ENCODE measurements around the gene AEBP1.

Gene AEBP1

GRCh38 chr7:44153948-44154335 is 49.8 kb downstream of the AEBP1 start:
- in situ Hi-C loops (cut with HindIII; ENCODE audit: low sequenced_read_pairs): no loop called here
- H3K4me3 ChIP-seq (ENCODE audit: low read depth, low read length): no peak overlapping the region
- no peak for DNase-seq (ENCODE audit: low read depth, low spot score)
- TF ChIP-seq CTCF (IDR thresholded peaks at IDR 0.05; ENCODE audit: low read depth, low read length): no peak

DNA sequence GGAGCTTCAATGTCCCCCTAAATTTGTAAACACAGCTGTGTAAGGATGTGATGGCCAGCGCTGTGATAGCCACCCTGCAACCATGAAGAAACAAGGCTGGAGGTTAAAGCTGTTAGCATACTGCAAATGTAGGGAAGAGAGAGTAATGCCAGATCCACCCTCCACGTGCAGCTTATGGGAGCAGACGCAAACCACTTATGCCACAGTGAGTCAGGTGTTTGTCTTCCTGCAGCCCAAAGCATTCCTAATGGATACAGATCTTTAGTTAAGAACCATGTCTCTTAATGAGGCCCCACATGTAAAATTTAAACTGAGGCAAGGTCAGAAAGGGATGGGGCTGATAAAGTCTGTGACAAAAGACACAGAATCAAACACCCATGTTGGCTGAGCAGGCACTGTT is 50.6 kb downstream of the AEBP1 start:
- no peak for DNase-seq (ENCODE audit: low read depth, low spot score)
- H3K4me3 ChIP-seq (ENCODE audit: low read depth, low read length): no peak overlapping the region
- no peak for TF ChIP-seq CTCF (IDR thresholded peaks at IDR 0.05; ENCODE audit: low read depth, low read length)
- in situ Hi-C loops (cut with HindIII; ENCODE audit: low sequenced_read_pairs): no loop called here

DNA sequence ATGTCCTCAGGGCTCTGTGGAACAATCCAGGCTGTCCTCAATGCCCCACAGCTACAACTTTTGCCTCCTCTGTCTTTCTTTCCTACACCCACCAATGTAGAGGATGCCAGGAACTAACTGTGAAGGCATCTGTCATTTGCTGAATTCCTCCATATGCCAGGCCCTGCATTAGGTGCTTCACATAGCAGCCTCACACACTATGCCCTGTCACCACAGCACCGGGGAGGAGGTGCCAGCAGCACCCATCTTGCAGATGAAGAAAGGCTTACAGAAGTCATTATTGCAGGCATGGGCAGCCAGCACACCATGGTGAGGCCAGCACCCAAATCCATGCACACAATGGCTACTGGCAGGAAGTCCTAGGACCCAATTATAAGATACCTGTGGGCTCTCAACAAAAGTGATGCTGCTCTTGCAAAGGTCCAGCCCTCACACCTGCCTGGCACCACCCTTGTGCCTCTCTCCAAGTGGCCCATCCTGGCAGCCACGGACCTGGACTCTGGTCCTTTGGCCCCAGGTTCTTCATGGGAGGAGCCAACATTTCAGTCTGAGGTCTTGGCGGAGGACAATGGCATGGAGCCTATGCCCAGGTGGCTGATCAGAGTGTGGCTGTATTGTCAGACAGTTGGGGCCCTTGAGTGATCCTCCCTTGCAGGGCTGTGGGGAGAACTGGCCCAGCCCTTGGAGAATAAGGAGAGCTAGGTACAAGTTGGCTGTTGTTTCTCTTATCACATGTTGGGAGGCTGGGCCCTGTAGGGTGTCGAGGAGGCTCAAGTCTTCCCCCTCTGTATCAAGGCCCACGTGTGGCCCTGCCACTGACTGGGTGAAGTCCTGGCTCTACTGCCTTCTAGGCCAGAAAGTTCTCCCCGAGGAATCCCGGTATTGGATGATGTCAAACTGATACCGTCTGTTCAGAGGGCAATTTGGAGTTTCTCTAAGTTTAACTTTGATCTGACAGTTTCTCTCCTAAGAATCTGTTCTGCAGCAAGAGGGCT is 51.3 kb downstream of the AEBP1 start:
- DNase-seq (ENCODE audit: low read depth, low spot score): no peak
- H3K4me3 ChIP-seq (ENCODE audit: low read depth, low read length): no peak overlapping the region
- in situ Hi-C loops (cut with HindIII; ENCODE audit: low sequenced_read_pairs): no loop called here
- TF ChIP-seq CTCF (IDR thresholded peaks at IDR 0.05; ENCODE audit: low read depth, low read length): no peak

GRCh38 chr7:44156453-44157010 is 52.4 kb downstream of the AEBP1 start:
- no peak for DNase-seq (ENCODE audit: low read depth, low spot score)
- TF ChIP-seq CTCF (IDR thresholded peaks at IDR 0.05; ENCODE audit: low read depth, low read length): no peak

GRCh38 chr7:44157116-44158080 is 53.3 kb downstream of the AEBP1 start:
- in situ Hi-C loops (cut with HindIII; ENCODE audit: low sequenced_read_pairs): no loop called here
- TF ChIP-seq CTCF (IDR thresholded peaks at IDR 0.05; ENCODE audit: low read depth, low read length): no peak
- no peak for DNase-seq (ENCODE audit: low read depth, low spot score)
- H3K4me3 ChIP-seq (ENCODE audit: low read depth, low read length): no peak overlapping the region

More at GRCh38 chr7:44156453-44157010, 52.4 kb downstream of the AEBP1 start:
- in situ Hi-C loops (cut with HindIII; ENCODE audit: low sequenced_read_pairs): no loop called here
- no peak overlapping the region for H3K4me3 ChIP-seq (ENCODE audit: low read depth, low read length)
